CD14-positive monocyte (primary cell): Measurements from ENCODE around the gene GALNT14. TPM values are rescaled to one million over a fixed set of nuclear protein-coding genes. Genes with fewer than 3 reads are reported as not detected.

ENCODE experiments used
- DNase-seq, 3 donors: peaks; one replicate each; pipeline ENCODE4 v3.0.0-alpha.2; 2011 to 2022
- H2AFZ ChIP-seq: 2 replicates; pipeline ENCODE4 v1.6.0; 2012; ENCODE audit warnings: mild to moderate bottlenecking, low read depth, low read length, inconsistent platforms; ENCODE audit not compliant: insufficient read depth, poor library complexity, severe bottlenecking
- H3K27ac ChIP-seq, 2 donors: 1 replicate in 1 of 2; 2 replicates in 1 of 2; pipeline ENCODE4 v1.5.1; 2012 to 2013; ENCODE audit warnings: low read length in 2 of 2, control low read depth in 1 of 2, inconsistent platforms in 1 of 2, low read depth in 1 of 2, mild to moderate bottlenecking in 1 of 2
- H3K27me3 ChIP-seq, 2 donors: one replicate each; pipeline versions ENCODE4 v1.6.0 to v1.6.1; 2011 to 2013; ENCODE audit warnings: low read length in 2 of 2; ENCODE audit not compliant: control insufficient read depth in 2 of 2, insufficient read depth in 2 of 2
- H3K36me3 ChIP-seq, 2 donors: replicated peaks in 1 of 2; 1 replicate in 1 of 2; 2 replicates in 1 of 2; pipeline versions ENCODE4 v1.5.1 to v1.6.1; 2012 to 2013; ENCODE audit warnings: low read length in 2 of 2, control low read depth in 1 of 2, inconsistent platforms in 1 of 2, mild to moderate bottlenecking in 1 of 2; ENCODE audit not compliant: insufficient read depth in 2 of 2, control insufficient read depth in 1 of 2
- H3K4me1 ChIP-seq, 2 donors: 1 replicate in 1 of 2; 2 replicates in 1 of 2; pipeline versions ENCODE4 v1.5.1 to v1.6.1; 2012 to 2013; ENCODE audit warnings: low read length in 2 of 2, control low read depth in 1 of 2, inconsistent platforms in 1 of 2, mild to moderate bottlenecking in 1 of 2, moderate library complexity in 1 of 2; ENCODE audit not compliant: insufficient read depth in 2 of 2, control insufficient read depth in 1 of 2
- H3K4me2 ChIP-seq: replicated peaks from 2 replicates; pipeline ENCODE3; 2012; ENCODE audit warnings: low read length, moderate library complexity, mild to moderate bottlenecking; ENCODE audit not compliant: poor library complexity, severe bottlenecking; ENCODE audit errors: extremely low read depth
- H3K4me3 ChIP-seq, 3 experiments: fragments of 200-600 bp in 1 of 3; sonication (generic) in 1 of 3; replicated peaks in 1 of 3; 1 replicate in 2 of 3; 2 replicates in 1 of 3; pipeline ENCODE4 v1.5.1; 2011 to 2013; ENCODE audit warnings: low read length in 3 of 3, mild to moderate bottlenecking in 3 of 3, control low read depth in 2 of 3, low read depth in 2 of 3, inconsistent platforms in 1 of 3, moderate library complexity in 1 of 3
- H3K79me2 ChIP-seq: 2 replicates; pipeline ENCODE4 v1.6.0; 2012; ENCODE audit warnings: mild to moderate bottlenecking, control low read depth, inconsistent platforms, low read length, moderate library complexity; ENCODE audit not compliant: insufficient read depth
- H3K9ac ChIP-seq: 2 replicates; pipeline ENCODE4 v1.6.0; 2017; ENCODE audit warnings: low read length, mild to moderate bottlenecking; ENCODE audit not compliant: insufficient read depth, poor library complexity, severe bottlenecking
- H3K9me3 ChIP-seq, 2 donors: replicated peaks in 1 of 2; 1 replicate in 1 of 2; 2 replicates in 1 of 2; pipeline versions ENCODE4 v1.5.1 to v1.6.1; 2012 to 2013; ENCODE audit warnings: low read length in 2 of 2, control low read depth in 1 of 2; ENCODE audit not compliant: control insufficient read depth in 1 of 2, insufficient read depth in 1 of 2
- H4K20me1 ChIP-seq: 2 replicates; pipeline ENCODE4 v1.6.0; 2012; ENCODE audit warnings: mild to moderate bottlenecking, low read length, control low read depth, moderate library complexity; ENCODE audit not compliant: insufficient read depth
- H3K27ac Mint-ChIP-seq, 7 donors: one replicate each; pipeline ENCODE4 v1.8.0; 2020; ENCODE audit warnings: mild to moderate bottlenecking in 7 of 7, mixed read lengths in 7 of 7, moderate library complexity in 6 of 7, inconsistent platforms in 2 of 7
- H3K27me3 Mint-ChIP-seq, 3 donors: one replicate each; pipeline ENCODE4 v1.8.0; 2021 to 2022; ENCODE audit warnings: low read depth in 3 of 3, mild to moderate bottlenecking in 3 of 3, mixed read lengths in 3 of 3, moderate library complexity in 3 of 3, inconsistent platforms in 1 of 3
- H3K36me3 Mint-ChIP-seq, 2 donors: one replicate each; pipeline ENCODE4 v1.8.0; 2020; ENCODE audit warnings: mixed read lengths in 2 of 2, inconsistent platforms in 1 of 2, mild to moderate bottlenecking in 1 of 2
- H3K4me1 Mint-ChIP-seq: one replicate; pipeline ENCODE4 v1.8.0; 2020; ENCODE audit warnings: mild to moderate bottlenecking, mixed read lengths
- H3K4me3 Mint-ChIP-seq, 2 donors: one replicate each; pipeline ENCODE4 v1.8.0; 2020; ENCODE audit warnings: mild to moderate bottlenecking in 2 of 2, mixed read lengths in 2 of 2, moderate library complexity in 1 of 2
- H3K9me3 Mint-ChIP-seq, 7 donors: one replicate each; pipeline ENCODE4 v1.8.0; 2020 to 2022; ENCODE audit warnings: mixed read lengths in 7 of 7, mild to moderate bottlenecking in 6 of 7, moderate library complexity in 6 of 7, inconsistent platforms in 2 of 7
- CTCF ChIP-seq: fragments of 200-600 bp; IDR thresholded peaks from one replicate; pipeline ENCODE4 v1.8.0; 2022; ENCODE audit warnings: antibody characterized with exemption, mild to moderate bottlenecking
- WGBS: methylation state at CpG from one replicate; pipeline ENCODE4 v1.1.5; 2013; ENCODE audit warnings: missing lambda C conversion rate; ENCODE audit not compliant: insufficient coverage; 5-methylcytosine and 5-hydroxymethylcytosine counted together
- intact Hi-C, 2 donors: fragments of 100-400 bp; cut with micrococcal nuclease; formaldehyde crosslinking; loops; one replicate each; pipeline versions ENCODE4 v1.15.0 to v1.15.1; 2023
- polyA plus RNA-seq, 3 donors: library from polyadenylated mRNA; depleted of rRNA in 1 of 3; unstranded in 2 of 3; stranded (reverse) in 1 of 3; fragments of 300-500 nt in 2 of 3; fragments of >200 nt in 1 of 3; fragmentation: Illumina TruSeq in 2 of 3; gene quantifications; 1 replicate in 2 of 3; 2 replicates in 1 of 3; pipeline ENCODE4 v1.2.3, GENCODE V29; 2012 to 2021

The GALNT14 gene
- polyA plus RNA-seq, 3 donors: 0.33 TPM; not detected in 2

- Mint-ChIP-seq H3K4me3 (no peak overlapping the region), H3K27me3 (peaks cover 0 to 7% (median 0%) of the 10 kb centered on the region in 3 donors), H3K27ac (peak overlapping the region in 1 of 7 donors; percentile 32), H3K4me1 (no peaks in the 10 kb centered on the region), H3K9me3 (no peaks in the 10 kb centered on the region), H3K36me3 (no peaks in the 10 kb centered on the region)
- no peaks in the 10 kb centered on the region for H3K36me3 ChIP-seq
- H2AFZ ChIP-seq: no peak overlapping the region
- no CpG with 5 or more reads among the region's 4 CpGs for WGBS
- H3K4me2 ChIP-seq: no peak overlapping the region
- H3K79me2 ChIP-seq: no peaks in the 10 kb centered on the region
- no peak for TF ChIP-seq CTCF
- H3K9me3 ChIP-seq: no peaks in the 10 kb centered on the region
- DNase-seq: no peak
- no peaks in the 10 kb centered on the region for H3K4me1 ChIP-seq
- H3K27ac ChIP-seq: no peak overlapping the region
- H3K4me3 ChIP-seq: no peak overlapping the region
- H3K9ac ChIP-seq: no peak overlapping the region
- H4K20me1 ChIP-seq: no peaks in the 10 kb centered on the region
- intact Hi-C loops: no loop called here
- no peaks in the 10 kb centered on the region for H3K27me3 ChIP-seq
These were observed 171.5 kb downstream of the GALNT14 start for GRCh38 chr2:30966786-30967185.

GRCh38 chr2:30965022-30965531 lies 173.2 kb downstream of the GALNT14 start:
- Mint-ChIP-seq H3K27ac (no peak overlapping the region), H3K4me3 (no peak overlapping the region), H3K4me1 (no peaks in the 10 kb centered on the region), H3K9me3 (no peaks in the 10 kb centered on the region), H3K27me3 (peaks cover 0 to 7% (median 0%) of the 10 kb centered on the region in 3 donors), H3K36me3 (no peaks in the 10 kb centered on the region)
- H3K4me1 ChIP-seq: no peaks in the 10 kb centered on the region
- H3K9me3 ChIP-seq: no peaks in the 10 kb centered on the region
- no peak for TF ChIP-seq CTCF
- H4K20me1 ChIP-seq: no peaks in the 10 kb centered on the region
- no peak overlapping the region for H3K4me2 ChIP-seq
- no peak overlapping the region for H2AFZ ChIP-seq
- H3K27me3 ChIP-seq: no peaks in the 10 kb centered on the region
- DNase-seq: no peak
- no peak overlapping the region for H3K4me3 ChIP-seq
- intact Hi-C loops: no loop called here
- no peak overlapping the region for H3K27ac ChIP-seq
- no peaks in the 10 kb centered on the region for H3K79me2 ChIP-seq
- 98% methylated on average over 8 of the region's 10 CpGs for WGBS
- H3K36me3 ChIP-seq: no peaks in the 10 kb centered on the region
- H3K9ac ChIP-seq: no peak overlapping the region
